Endometrial microvascular endothelial cells (primary cell): ENCODE measurements around the gene HSD17B12. TPM values are rescaled to one million over a fixed set of nuclear protein-coding genes. Genes with fewer than 3 reads are reported as not detected.
"Not testable (repeated sequence)": the region's sequence is repeated elsewhere in the genome, so short reads cannot be mapped to it uniquely, and the experiment has no call there.

Source experiments
- in situ Hi-C: cut with HindIII; loops from 2 replicates; pipeline ENCODE4 v1.10.0; 2017; ENCODE audit warnings: low sequenced_read_pairs, low pct_unique_long_range_greater_than_20kb; ENCODE audit errors: inconsistent ontology term
- total RNA-seq: library from RNA; depleted of rRNA; stranded (reverse); fragments of >200 nt; gene quantifications from one replicate; pipeline ENCODE4 v1.2.3, GENCODE V29; 2015; ENCODE audit errors: inconsistent ontology term

The HSD17B12 gene
- 80.3 TPM for total RNA-seq

GRCh38 chr11:43680521-43681400 is at the start of gene HSD17B12:
Gene HSD17B12 (plus strand): TSS chr11:43680738. CDS start chr11:43680828, 90 bp downstream.
- in situ Hi-C loops = no loop called here

DNA sequence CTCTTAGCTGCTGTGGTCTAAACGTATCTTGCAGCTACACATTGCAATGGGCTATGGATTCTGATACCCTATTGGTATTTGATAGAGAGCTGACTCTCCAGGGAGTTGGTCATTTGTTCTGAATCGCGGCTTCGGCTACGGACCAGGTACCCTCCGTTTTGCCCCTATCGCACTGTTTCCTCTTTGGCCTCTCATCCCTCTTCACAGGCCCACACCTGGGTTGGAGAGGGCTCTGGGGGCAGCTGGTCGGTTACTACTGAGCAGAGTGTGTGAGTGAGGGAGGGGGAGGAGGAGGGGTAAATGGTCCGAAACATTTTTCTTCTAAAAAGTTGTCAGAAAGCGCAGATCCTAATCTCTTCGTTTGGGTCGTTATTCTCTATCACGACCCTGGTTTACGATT is 48.8 kb upstream of the HSD17B12 start:
- in situ Hi-C loops = no loop called here

DNA sequence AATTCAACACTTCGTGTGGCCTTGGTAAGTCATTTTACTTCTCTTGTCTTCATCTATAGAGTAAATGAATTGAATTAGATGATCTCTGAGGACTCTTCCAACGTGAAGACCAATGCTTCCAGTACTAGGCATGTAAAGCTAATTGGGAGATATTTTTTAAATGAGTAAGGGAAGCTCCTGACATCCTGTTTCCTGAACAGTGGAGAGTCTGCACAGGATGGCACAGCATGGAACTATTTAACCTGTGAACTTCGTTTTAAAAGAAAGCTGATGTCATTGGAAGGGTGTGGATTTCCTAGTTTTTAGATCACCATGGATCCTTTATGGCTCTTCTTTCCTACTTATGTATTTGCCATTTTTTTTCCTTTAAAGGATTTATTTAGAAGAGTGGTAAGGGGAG is 48.4 kb upstream of the HSD17B12 start:
- in situ Hi-C loops = no loop called here

DNA sequence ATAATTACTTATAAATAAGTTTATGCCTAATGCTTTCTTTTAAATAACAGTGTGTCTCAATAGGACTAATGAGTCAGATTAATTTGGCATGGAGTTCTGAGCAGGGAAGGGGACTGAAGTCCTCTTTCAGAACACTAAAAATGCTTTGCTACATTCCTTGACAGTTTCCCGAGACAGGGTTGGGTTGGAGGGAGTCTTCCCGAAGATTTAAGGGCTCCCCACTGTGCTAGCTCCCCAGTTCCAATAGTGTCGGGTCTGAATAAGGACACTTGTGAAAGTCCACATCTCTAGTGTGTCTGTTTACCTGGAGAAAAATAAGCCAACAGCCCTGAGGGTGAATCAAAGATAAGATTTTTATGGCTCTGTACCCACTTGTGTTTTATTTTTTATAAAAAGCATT is 41.8 kb upstream of the HSD17B12 start:
- in situ Hi-C loops = no loop called here

- in situ Hi-C loops = no loop called here
Measured at GRCh38 chr11:43639224-43639623, 41.3 kb upstream of the HSD17B12 start.

- in situ Hi-C loops = no loop called here
Measured at GRCh38 chr11:43639920-43640319, 40.6 kb upstream of the HSD17B12 start.

DNA sequence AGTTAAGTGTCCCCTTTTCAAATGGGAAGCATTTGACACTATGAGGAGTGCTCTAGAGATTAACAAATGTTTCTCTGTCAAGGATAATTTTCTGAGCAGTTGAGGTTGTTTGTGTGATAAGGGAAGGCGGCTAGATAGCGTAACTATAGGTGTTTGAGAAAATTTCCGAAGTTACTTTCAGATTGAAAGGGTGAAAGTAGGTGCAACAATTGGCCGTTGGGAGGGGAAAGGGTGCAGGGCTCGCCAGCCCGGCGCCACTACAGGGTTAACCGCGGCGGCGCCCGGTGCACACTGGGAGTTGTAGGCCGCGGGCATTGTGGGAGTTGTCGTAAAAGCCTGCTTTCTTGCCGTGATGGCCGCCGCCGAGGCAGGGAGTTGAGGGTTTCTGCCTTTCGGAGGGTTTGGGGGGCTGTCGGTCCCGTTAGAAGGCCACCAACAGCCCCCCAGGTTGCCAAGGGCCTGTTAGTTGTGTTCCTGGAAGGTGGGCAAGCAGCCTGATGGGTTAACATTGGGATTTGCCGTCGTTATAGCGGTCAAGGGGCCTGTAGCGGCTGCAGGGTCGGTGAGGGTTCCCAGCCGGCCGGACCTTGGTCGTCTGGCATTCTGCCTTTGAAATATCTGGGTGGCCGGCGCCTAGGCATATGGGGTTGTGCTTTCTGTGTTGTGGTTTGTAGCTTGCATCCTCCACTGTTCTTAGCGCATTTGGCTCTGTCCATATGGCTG is 36.5 kb upstream of the HSD17B12 start:
- in situ Hi-C loops = no loop called here

DNA sequence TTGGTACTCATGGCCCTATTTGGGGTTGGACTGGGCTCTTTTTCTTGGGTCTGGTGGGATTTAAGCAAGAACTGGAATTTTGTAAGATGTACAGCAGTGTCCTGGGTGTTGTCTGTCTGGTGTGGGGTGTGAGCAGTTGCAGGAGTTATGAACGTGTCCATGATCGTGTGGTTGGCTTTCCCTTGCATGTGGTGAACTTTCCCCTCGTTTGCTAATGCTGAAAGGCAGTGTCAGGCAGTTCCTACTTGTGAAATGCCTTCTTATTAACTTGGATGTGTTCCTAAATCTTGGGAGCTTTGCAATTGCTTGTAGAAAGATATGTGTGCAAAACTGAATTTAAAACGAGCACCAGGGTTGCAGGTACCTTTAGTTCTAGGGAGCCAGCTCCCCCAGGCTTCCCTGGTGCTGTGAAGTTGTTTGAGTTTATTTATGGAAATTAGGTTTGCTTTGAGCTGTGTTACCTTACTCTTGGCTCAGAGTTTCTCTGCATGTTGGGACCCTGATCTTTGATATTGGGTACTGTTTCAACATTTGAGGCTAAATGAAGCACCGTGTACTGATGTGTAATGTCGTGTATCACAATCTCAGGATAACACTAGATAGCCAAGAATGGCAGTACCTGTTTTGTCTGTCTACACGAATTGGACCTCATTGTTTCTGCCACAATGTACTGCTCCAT is 35.8 kb upstream of the HSD17B12 start:
- in situ Hi-C loops = no loop called here

- in situ Hi-C loops = no loop called here
Measured at GRCh38 chr11:43646767-43647166, 33.8 kb upstream of the HSD17B12 start.

GRCh38 chr11:43648888-43649287 is 31.6 kb upstream of the HSD17B12 start:
- in situ Hi-C loops = no loop called here

- in situ Hi-C loops = no loop called here
Measured at GRCh38 chr11:43649501-43649900, 31.0 kb upstream of the HSD17B12 start.

DNA sequence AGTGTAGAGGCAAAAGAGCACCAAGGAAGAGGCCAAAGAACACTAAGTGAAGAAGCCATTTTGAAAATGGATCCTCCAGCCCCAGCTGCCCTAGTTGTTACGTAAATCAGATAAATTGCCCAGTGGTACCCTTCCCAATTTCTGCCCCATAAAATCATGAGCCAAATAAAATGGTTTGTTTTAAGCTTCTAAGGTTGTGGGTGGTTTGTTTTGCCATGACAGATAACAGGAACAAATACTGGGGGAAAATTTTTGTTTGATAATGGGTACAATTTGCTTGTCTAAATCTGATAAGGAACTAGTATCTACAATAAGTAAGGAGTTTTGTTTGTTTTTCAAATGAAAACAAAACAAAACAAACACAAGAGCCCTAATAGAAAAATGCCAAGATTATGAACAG is 30.6 kb upstream of the HSD17B12 start:
- in situ Hi-C loops = no loop called here

DNA sequence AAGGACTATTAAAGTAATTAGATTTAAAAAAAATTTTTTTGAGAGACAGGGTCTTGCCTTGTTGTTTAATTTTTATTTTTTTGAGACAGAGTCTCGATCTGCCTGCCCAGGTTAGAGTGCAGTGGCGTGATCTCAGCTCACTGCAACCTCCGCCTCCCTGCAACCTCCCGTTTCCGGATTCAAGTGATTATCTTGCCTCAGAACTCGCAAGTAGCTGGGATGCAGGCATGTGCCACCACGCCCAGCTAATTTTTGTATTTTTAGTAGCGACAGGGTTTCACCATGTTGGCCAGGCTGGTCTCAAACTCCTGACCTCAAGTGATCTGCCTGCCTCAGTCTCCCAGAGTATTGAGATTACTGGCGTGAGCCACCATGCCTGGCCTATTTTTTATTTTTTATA is 17.5 kb upstream of the HSD17B12 start:
- in situ Hi-C loops = not testable (repeated sequence)

DNA sequence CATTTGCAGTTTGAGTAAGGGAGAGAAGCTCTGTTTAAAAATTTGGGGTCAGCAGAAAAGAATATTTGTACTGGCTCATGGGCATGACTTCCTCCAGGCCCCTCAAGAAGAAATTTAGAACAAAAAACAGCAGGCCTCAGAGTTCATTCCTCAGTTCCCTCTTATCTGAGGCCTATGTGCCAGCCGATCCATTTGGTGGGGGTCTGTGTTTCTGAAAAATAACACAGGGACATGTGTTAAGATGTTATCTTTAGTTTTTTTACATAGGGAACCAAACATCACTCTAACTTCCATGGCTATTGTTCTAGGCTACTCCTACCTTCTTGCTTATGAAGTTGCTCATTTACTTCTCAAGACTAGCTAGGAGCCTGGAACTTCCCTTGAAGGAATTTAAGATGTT is 16.2 kb upstream of the HSD17B12 start:
- in situ Hi-C loops = no loop called here

GRCh38 chr11:43671284-43671683 is 9.3 kb upstream of the HSD17B12 start:
- in situ Hi-C loops = not testable (repeated sequence)

GRCh38 chr11:43674560-43674959 is 6.0 kb upstream of the HSD17B12 start:
- in situ Hi-C loops = no loop called here

GRCh38 chr11:43676933-43677332 is 3.6 kb upstream of the HSD17B12 start:
- in situ Hi-C loops = no loop called here

- in situ Hi-C loops = no loop called here
Measured at GRCh38 chr11:43681401-43681942, 934 bp downstream of the HSD17B12 start.

- in situ Hi-C loops = not testable (repeated sequence)
Measured at GRCh38 chr11:43682081-43682480, 1.5 kb downstream of the HSD17B12 start.
